ENCODE measurements around the gene MAPT. TPM values are rescaled to one million over a fixed set of nuclear protein-coding genes. Genes with fewer than 3 reads are reported as not detected.

MAPT gene
- polyA plus RNA-seq, 1 experiment, result 0.16 TPM

GRCh38 chr17:45942284-45942683, 47.9 kb downstream of the MAPT start:
- POLR2A ChIA-PET, result no interaction called here
- Histone ChIP-seq H3K27me3 (ENCODE audit: control insufficient read depth, insufficient read depth, low read length) (peaks cover 9% of the 10 kb centered on the region), H3K4me3 (ENCODE audit: low read depth, low read length) (no peak overlapping the region), H3K36me3 (ENCODE audit: control insufficient read depth, insufficient read depth, low read length) (no peaks in the 10 kb centered on the region)
- no peak for DNase-seq (ENCODE audit: low read depth)
- CTCF ChIA-PET, result no interaction called here
- TF ChIP-seq, protein P1, sequence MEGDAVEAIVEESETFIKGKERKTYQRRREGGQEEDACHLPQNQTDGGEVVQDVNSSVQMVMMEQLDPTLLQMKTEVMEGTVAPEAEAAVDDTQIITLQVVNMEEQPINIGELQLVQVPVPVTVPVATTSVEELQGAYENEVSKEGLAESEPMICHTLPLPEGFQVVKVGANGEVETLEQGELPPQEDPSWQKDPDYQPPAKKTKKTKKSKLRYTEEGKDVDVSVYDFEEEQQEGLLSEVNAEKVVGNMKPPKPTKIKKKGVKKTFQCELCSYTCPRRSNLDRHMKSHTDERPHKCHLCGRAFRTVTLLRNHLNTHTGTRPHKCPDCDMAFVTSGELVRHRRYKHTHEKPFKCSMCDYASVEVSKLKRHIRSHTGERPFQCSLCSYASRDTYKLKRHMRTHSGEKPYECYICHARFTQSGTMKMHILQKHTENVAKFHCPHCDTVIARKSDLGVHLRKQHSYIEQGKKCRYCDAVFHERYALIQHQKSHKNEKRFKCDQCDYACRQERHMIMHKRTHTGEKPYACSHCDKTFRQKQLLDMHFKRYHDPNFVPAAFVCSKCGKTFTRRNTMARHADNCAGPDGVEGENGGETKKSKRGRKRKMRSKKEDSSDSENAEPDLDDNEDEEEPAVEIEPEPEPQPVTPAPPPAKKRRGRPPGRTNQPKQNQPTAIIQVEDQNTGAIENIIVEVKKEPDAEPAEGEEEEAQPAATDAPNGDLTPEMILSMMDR (IDR thresholded peaks at IDR 0.05; ENCODE audit: insufficient read depth, low read depth, low read length), result no peak

DNA sequence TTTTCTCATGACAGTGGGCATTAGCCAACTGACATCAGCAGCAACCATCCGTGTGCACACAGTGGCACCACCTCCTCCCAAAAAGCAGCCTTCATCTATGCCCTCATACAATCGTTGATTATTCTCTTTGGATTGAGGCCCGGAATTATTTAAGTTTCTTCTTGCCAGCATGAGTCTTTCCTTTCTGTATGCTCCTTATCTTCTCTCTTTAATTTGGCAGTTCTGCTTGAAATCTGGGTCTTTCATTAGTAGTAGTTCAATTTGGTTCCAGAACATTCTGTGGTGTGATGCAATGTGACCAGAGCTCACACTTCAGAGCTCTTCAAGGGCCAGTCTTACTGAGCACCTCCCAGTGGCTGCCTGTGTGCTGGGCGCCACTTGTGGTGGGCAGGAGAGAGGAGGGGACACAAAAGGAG, 52.5 kb downstream of the MAPT start:
- POLR2A ChIA-PET, result no interaction called here
- DNase-seq (ENCODE audit: low read depth), result no peak
- TF ChIP-seq, protein P1 (IDR thresholded peaks at IDR 0.05; ENCODE audit: insufficient read depth, low read depth, low read length), result no peak
- Histone ChIP-seq H3K27me3 (ENCODE audit: control insufficient read depth, insufficient read depth, low read length) (peaks cover 11% of the 10 kb centered on the region), H3K4me3 (ENCODE audit: low read depth, low read length) (no peak overlapping the region), H3K36me3 (ENCODE audit: control insufficient read depth, insufficient read depth, low read length) (no peaks in the 10 kb centered on the region)
- CTCF ChIA-PET, result interaction anchor here (0.8 to 3.9 kb wide), 3 partner anchors 9 to 95 kb away, joined by 3 to 19 read pairs (median 4); no protein-coding TSS in a partner anchor

DNA sequence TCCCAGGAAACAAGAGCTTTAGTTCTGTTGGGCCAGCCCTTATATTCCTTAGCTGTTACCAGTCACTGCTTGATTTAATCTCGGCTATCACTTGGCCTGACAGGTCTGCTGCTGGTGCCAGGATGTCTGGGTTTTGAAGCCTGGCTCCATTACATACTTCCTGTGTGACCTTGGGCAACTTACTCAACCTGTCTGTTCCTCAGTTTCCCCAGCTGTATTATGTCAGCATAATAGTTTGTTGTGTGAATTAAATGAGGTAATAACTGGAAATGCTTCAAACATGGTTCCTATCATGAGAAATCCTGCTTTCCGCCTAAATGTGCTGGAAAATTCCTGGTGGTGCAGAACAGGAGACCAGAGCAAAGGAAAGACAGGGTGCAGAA, 54.1 kb downstream of the MAPT start:
- no peak overlapping the region for H3K4me3 ChIP-seq (ENCODE audit: low read depth, low read length)
- no peak for DNase-seq (ENCODE audit: low read depth)
- ChIA-PET POLR2A (no interaction called here), CTCF (interaction anchor here (1.1 to 3.9 kb wide), 10 partner anchors 8 to 68 kb away, joined by 3 to 19 read pairs (median 6); no protein-coding TSS in a partner anchor)
- peaks cover 7% of the 10 kb centered on the region for H3K27me3 ChIP-seq (ENCODE audit: control insufficient read depth, insufficient read depth, low read length)
- H3K36me3 ChIP-seq (ENCODE audit: control insufficient read depth, insufficient read depth, low read length), result no peaks in the 10 kb centered on the region
- TF ChIP-seq, protein P1 (IDR thresholded peaks at IDR 0.05; ENCODE audit: insufficient read depth, low read depth, low read length), result no peak

DNA sequence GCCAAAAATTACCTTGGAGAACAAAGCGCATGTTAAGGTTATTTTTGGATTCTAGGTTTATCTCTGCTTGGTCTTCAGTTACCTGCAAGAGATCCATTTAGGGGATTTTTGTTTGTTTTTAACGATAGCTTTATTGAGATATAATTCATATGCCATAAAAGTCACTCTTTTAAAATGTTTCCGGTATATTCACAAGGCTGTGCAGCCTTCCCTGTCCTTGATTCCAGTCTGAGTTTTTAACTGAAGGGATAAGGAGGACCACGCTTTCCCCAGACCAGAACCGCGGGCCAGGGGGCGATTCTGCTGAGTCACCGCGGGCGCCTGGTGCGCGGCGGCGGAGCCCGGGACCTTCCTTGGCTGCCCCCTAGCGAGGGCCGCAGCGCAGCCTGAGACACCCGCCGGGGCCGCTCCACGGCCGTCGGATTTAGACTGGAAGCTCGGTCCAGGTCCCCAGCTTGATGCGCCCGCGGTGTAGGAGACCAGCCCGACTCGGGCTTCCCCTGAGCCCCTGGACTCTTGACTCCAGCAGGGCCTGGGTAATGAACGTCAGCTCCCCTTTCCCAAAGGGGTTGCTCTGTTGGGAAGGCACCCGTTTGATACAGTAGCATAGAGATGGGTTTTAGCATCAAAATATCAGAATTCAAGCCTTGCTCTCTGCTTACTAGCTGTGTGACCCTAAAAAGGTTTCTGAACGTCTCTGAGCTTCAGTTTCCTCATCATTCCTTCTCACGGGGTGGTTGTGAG, 54.7 kb downstream of the MAPT start:
- POLR2A ChIA-PET, result no interaction called here
- CTCF ChIA-PET, result interaction anchor here (0.5 to 3.9 kb wide), 16 partner anchors 9 to 94 kb away, joined by 3 to 19 read pairs (median 4); no protein-coding TSS in a partner anchor
- TF ChIP-seq, protein P1 (IDR thresholded peaks at IDR 0.05; ENCODE audit: insufficient read depth, low read depth, low read length), result peak; percentile 76
- H3K36me3 ChIP-seq (ENCODE audit: control insufficient read depth, insufficient read depth, low read length), result no peaks in the 10 kb centered on the region
- DNase-seq (ENCODE audit: low read depth), result peak; percentile 4
- peaks cover 7% of the 10 kb centered on the region for H3K27me3 ChIP-seq (ENCODE audit: control insufficient read depth, insufficient read depth, low read length)
- H3K4me3 ChIP-seq (ENCODE audit: low read depth, low read length), result no peak overlapping the region

DNA sequence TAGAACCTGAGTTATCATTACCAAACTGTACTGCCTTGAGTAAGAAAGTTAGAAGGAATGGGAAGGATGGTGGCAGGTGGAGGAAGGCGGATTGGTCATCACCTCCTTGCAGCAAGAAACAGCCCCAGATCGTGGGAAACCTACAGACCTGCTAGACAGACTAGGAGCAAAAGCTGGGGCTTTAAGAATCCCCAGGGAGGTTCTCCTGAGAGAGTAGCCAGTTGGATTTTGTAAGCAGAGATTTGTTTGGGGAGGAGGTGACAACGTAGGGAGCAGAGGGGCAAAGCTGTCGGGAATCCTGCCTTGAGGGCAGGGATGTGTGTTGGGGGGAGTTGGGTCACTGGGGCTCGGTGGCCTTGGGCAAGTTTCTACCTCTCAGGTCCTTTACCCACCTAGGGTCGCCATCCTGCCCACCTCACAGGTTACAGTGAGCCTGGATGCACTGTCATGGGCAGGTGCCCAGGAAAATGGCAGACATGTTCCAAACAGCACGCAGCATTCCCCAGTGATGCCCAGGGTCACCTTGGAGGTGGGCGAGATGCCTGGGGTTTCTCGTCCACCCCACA, 55.5 kb downstream of the MAPT start:
- CTCF ChIA-PET, result interaction anchor here (0.5 to 3.9 kb wide), 15 partner anchors 8 to 67 kb away, joined by 3 to 19 read pairs (median 4); no protein-coding TSS in a partner anchor

More for the DNA sequence above, 55.5 kb downstream of the MAPT start:
- no peak for DNase-seq (ENCODE audit: low read depth)
- Histone ChIP-seq H3K4me3 (ENCODE audit: low read depth, low read length) (no peak overlapping the region), H3K27me3 (ENCODE audit: control insufficient read depth, insufficient read depth, low read length) (peaks cover 7% of the 10 kb centered on the region), H3K36me3 (ENCODE audit: control insufficient read depth, insufficient read depth, low read length) (no peaks in the 10 kb centered on the region)
- POLR2A ChIA-PET, result no interaction called here
- TF ChIP-seq, protein P1 (IDR thresholded peaks at IDR 0.05; ENCODE audit: insufficient read depth, low read depth, low read length), result no peak
